Transverse colon (tissue), 4 donors: ENCODE results near the gene GABBR2.

Source experiments
- CTCF ChIP-seq, 5 experiments: fragments of 200-600 bp in 3 of 5; fragments of 450-650 bp in 2 of 5; sonication (generic) in 3 of 5; IDR thresholded peaks; 1 replicate in 2 of 5; 2 replicates in 3 of 5; pipeline ENCODE4 v1.5.1; 2016 to 2017; ENCODE audit warnings: antibody characterized with exemption in 5 of 5, inconsistent platforms in 3 of 5, mild to moderate bottlenecking in 2 of 5, moderate library complexity in 1 of 5
- POLR2A ChIP-seq: fragments of 450-650 bp; IDR thresholded peaks from one replicate; pipeline ENCODE4 v1.6.1; 2016; ENCODE audit warnings: antibody characterized with exemption, mild to moderate bottlenecking, moderate library complexity
- POLR2AphosphoS5 ChIP-seq, 3 donors: sonication (generic); formaldehyde crosslinking; IDR thresholded peaks; one replicate each; pipeline ENCODE4 v1.6.1; 2016; ENCODE audit warnings: antibody characterized with exemption in 3 of 3

- TF ChIP-seq POLR2AphosphoS5 (IDR thresholded peaks at IDR 0.05) (no peak), CTCF (IDR thresholded peaks at IDR 0.05) (no peak), POLR2A (no peak)
Measured at GRCh38 chr9:98479449-98479848, 229.3 kb downstream of the GABBR2 start.
